Measurements from ENCODE around the gene H1-8.

GRCh38 chr3:129501630-129502029, 41.3 kb upstream of the H1-8 start:
- TF ChIP-seq, protein P1, sequence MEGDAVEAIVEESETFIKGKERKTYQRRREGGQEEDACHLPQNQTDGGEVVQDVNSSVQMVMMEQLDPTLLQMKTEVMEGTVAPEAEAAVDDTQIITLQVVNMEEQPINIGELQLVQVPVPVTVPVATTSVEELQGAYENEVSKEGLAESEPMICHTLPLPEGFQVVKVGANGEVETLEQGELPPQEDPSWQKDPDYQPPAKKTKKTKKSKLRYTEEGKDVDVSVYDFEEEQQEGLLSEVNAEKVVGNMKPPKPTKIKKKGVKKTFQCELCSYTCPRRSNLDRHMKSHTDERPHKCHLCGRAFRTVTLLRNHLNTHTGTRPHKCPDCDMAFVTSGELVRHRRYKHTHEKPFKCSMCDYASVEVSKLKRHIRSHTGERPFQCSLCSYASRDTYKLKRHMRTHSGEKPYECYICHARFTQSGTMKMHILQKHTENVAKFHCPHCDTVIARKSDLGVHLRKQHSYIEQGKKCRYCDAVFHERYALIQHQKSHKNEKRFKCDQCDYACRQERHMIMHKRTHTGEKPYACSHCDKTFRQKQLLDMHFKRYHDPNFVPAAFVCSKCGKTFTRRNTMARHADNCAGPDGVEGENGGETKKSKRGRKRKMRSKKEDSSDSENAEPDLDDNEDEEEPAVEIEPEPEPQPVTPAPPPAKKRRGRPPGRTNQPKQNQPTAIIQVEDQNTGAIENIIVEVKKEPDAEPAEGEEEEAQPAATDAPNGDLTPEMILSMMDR (conservative IDR thresholded peaks at IDR 0.05 in 1 of 2, IDR thresholded peaks at IDR 0.05 in 1 of 2; ENCODE audit: extremely low read depth in 1 of 2, insufficient read depth in 1 of 2, low read depth in 1 of 2, low read length in 2 of 2) = no peak
- no peak for TF ChIP-seq EZH2 (IDR thresholded peaks at IDR 0.05; ENCODE audit: borderline replicate concordance, low read length)

Data from mammary epithelial cell (primary cell).